ENCODE data around the gene PTH1R.

The PTH1R gene

DNA sequence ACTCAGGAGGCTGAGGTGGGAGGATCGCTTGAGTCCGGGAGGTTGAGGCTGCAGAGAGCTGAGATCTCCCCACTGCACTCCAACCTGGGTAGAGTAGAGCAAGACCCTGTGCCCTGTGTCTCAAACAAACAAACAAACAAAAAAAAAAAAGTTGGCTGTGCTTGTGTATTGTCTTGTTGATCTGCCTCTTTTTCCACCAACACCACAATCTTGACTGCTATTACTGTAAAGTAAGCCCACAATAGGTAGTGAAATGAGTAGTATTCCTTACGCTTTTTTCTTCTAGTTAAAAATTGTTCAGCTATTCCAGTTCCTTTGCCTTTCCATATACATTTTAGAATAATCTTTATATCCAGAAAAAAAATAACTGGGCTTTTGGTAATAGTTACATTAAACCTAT is 35.5 kb downstream of the PTH1R start:
- DNase-seq (ENCODE audit: low read depth in 2 of 2) = no peak

DNA sequence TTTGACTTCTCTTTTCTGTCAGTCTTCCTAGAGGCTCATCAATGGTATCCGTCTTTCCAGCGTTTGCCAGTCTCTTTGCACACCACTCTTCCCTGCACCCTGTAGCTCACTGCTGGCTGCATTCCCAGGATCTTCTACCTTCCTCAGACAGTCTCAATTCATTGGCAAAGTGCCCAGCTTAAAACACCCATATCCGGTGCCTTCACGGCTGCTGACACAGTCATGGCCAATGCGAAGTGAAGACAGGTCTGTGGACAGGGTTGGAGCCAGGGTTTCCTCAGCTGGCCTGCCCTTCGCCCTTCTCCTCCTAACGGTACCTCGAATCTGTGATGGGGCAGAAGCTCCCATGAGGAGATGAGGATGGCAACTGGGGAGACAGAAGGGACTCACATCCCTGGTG is 36.1 kb downstream of the PTH1R start:
- DNase-seq (ENCODE audit: low read depth in 2 of 2) = no peak

DNA sequence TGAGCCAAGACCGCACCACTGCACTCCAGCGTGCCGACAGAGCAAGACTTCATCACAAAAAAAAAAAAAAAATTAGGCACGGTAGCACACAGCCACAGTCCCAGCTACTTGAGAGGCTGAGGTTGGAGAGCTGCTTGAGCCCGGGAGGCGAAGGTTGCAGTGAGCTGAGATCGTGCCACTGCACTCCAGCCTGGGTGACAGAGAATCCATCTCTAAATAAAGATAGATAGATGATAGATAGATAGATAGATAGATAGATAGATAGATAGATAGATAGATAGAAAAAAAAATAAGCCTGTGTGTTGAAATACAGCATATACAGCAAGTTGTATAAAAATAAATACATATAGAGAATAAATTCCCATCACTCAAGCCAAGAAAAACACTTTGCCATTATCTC is 37.3 kb downstream of the PTH1R start:
- DNase-seq (ENCODE audit: low read depth in 2 of 2) = no peak

DNA sequence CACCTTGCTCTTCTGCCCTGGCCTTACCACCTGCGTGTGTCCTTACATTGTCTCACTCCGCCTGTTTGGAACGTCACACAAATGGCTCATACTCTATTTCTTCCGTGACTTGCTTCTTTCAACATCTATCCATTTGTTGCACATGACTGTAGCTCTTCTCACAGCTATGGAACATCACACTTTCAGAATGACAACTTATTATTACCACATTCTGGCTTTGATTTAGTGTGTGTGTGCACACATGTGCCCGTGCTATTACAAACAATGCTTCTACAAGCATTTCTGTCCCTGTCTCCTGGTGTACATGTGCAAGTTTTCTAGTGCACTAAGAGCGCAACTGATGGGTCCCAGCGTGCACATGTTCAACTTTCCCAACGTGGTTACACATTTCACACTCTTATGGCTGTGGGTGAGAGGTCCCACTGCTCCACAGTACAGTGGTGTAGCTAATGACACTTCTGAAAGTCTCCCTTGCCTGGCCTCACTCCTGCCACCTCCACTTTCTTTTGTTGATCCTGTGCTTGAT is 37.8 kb downstream of the PTH1R start:
- DNase-seq (ENCODE audit: low read depth in 2 of 2) = no peak

DNA sequence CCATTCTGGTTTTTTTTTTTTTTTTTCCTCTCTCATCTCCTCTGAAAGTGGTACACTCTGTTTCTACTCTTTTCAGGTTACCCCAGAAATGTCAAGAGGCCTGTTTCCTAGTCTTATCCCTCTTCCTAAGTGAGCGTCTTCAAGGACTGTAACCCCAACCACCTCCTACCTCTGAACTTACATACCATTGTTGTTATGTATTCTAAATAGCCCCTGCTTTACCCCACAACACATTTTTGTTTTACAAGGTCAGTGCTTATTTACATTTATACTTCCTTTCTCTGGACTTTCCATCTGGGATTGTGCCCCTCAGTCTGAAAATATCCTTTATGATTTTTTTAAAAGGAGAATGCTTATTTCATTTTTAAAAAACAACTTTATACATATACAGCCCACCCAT is 38.8 kb downstream of the PTH1R start:
- DNase-seq (ENCODE audit: low read depth in 2 of 2) = no peak

DNA sequence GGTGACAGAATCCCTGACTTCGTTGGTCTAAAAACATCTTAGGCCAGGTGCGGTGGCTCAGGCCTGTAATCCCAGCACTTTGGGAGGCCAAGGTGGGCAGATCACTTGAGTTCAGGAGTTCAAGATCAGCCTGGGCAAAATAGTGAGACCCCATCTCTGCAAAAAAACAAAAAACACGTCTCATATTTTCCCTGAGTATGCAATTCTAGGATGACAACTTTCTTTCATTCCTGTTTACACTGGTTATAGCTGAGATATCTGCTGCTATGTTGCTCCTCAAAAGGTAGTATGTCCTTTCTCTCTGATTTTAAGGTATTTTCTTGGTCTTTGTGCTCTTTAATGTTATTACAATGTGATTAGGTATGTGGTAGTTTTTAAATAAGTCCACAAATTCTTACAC is 39.3 kb downstream of the PTH1R start:
- DNase-seq (ENCODE audit: low read depth in 2 of 2) = no peak

DNA sequence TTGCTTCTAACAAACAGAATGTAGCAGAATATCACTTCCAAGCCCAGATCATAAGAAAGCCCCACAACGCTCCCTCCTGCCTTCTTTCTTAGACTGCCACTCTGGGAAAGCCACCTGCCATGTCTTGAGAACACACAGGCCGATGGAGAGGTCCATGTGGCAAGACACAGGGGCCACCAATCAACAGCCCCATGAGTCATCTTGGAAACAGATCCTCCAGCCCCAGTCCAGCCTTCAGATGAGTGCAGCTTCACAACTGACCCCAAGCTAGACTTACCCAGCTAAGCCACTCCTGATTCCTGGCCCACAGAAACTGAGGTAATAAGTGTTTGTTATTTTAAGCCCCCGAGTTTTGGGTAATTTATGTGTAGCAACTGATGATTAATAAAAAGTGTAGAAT is 39.7 kb downstream of the PTH1R start:
- no peak for DNase-seq (ENCODE audit: low read depth in 2 of 2)

DNA sequence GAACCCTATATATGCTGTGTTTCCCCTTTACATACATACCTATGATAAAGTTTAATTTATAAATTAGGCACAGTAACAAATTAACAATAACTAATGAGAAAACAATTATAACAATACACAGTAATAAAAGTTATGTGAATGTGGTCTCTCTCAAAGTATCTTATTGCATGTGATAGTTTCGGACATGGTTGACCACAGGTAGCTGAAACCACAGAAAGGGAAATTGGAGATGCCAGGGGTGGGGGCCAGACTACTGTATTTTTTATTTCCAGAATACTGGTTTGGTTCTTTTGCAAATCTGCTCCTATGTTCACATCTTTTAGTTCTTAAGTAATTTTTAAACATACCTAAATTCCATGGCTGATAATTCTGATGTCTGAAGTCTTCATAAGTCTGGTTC is 40.7 kb downstream of the PTH1R start:
- DNase-seq (ENCODE audit: low read depth in 2 of 2) = no peak

DNA sequence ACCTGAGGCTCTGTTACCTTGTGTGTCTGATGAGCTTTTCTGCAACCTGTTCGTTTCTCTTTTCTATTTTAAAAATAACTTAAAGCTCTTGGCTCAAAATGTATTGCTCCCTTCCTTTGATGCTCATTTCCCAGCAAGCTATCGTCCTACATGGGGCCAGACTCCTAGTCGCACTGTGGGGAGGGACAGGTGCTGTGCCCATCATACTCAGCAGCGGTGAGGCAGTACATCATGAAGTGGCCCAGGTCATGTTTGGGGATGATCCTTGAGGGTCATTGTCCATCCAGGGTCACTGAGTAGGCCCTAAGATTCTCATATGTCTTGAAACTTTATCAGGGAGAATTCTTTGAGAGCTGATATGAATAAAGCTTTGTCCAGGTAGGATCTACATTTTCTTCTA is 41.1 kb downstream of the PTH1R start:
- no peak for DNase-seq (ENCODE audit: low read depth in 2 of 2)

DNA sequence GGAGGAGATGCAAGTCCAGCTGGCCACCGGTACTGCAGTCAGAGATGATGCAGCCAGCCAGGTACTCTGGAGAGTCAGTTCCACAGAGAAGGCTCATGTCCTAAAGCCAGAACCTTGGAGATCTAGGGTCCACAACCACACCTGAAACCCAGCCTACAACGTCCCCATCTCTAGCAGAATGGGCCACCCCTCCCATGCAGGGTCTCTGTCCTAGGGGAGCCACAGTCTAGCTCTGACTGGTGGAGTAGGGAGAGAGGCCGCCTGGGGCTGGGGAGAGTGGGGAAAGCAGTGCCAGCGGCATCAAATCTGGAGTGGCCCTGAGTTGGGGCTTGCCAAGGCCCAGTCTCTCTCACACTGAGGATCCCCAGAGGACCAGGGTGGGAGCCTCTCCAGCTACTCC is 43.5 kb downstream of the PTH1R start:
- no peak for DNase-seq (ENCODE audit: low read depth in 2 of 2)

DNA sequence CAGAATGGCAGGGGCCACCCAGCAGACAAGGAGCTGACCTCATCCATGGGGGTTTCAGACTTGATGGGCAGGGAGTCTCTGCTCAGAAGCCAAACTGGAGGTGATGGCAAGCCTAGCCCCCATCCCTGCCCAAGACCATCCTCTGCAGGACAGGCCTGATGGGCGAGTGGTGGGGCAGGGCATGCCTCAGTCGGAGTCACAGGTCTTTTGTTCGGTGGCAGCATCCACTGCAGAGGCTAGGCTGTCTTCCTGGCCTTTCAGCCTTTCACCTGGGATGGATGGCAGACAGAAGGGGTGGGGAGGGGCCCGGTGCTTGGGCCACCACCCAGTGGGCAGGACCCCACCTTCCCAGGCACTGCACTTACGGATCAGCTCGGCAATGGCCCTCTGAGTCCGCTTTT is 44.4 kb downstream of the PTH1R start:
- DNase-seq (ENCODE audit: low read depth in 2 of 2) = no peak

DNA sequence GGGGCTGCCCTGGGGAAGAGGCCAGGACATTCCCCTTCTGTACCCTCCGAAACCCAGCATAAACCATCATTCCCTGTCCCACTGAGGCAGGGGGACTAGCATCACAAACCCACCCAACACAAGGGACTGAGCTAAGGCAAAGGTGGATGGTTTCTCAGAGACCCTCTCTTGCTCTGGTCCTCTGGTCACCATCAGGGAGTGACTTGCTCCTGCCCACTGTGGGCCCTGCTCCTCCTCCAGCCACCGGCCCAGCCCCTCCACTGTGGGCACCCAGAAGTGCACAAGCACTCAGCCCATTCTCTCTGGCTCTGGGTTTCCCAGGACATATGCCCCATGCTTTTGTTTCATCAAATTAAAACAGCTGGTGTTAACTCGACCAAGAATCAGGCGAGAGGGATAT is 44.9 kb downstream of the PTH1R start:
- DNase-seq (ENCODE audit: low read depth in 2 of 2) = no peak

DNA sequence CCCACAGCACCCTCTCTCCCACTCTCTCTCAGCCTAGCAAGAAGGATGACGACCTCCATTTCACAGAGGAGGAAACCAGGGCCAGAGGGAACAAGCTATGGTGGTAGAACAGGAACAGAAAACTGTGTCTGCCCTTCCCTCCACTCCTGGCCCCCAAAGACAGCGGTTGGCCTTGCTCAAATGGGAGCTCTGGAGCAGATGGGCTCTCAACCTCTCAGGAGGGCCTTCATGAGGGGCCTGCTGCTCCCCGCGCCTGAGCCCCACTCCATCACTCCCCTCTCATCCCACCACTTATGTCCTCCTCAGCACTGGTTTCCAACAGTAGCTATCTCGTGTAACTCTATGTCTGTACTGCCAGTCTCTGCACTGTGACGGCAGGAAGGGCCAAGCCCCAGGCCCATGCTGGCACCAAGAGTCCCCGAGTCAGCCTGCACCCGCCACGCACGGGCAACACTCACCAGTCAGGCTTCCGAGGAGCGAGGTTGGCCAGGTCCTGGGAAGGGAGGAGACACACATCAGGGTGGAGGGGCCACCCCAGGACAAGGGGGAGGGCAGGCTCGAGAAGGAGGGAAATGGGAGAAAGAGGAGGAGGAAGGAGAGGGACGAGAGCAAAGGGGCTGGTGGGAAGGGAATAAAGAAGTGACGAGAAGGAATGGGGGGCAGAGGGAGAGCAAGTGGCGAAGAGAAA is 45.5 kb downstream of the PTH1R start:
- no peak for DNase-seq (ENCODE audit: low read depth in 2 of 2)

DNA sequence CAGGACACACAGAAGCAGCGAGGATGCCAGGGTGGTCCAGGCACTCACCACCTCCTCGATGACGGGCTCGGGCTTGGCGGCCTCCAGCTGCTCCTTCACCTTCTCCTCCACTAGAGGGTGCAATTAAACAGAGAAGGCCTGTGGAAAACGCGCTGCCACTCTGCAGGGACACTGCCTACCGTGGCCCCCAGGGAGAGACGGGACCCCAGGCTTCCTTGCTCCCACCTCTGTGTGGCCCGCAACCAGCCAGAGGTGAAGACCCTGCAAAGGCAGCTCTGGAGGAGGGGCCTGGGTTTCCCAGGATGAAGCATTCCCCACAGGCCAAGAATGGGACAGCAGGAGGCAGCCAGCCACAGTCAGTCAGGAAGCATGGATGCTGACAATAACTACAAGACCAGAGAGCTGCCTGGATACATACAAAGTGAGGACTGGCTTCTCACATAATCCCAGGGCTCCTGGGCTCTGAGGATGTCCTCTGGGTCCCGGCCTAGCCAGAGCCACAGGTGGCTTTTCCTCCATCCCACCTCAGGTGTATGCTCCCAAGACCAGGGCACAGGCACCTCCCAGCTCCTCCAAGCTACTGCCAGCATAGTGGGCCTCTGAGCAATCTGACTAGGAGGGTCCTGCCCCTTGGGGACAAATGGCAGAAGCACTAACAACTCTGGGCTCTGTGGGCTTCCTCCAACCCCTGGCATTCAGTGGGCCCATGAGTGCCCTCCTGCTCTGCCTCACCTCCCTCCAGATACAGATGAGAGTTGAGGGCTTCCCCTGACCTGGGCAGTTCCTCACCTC is 46.2 kb downstream of the PTH1R start:
- peak in 1 of 2 donors; percentile 21 for DNase-seq (ENCODE audit: low read depth in 2 of 2)

DNA sequence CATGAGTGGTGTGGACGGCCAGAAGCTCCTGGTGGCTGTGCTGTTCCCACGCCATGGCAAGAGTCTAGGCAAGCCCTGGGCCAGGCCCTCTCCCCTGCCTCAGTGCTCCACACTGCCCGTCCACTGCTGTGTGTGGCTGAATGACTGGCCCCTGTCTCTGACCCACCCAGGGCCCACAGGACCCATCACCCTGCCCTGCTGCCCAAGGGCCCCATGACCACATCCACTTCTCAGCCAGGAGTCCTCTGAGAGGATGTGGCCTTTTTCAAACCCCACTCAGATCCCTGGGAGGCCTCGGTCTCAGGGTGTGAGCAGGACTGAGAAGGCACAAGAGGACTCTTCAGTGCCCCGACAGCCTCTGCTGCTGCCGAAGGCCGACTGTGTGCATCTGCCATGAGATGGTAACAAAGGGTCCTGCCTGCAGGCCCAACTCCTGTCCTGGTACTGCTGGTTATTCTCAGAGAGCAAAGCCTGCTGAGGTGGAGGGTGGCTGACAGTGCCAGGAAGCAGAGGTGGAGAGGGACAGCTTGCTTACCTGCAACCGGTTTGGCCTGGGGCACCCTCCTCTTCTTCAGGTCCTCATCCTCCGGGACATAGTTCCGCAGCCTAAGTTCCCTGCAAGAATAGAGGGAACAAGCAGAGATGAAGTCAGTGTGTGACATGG is 47.5 kb downstream of the PTH1R start:
- no peak for DNase-seq (ENCODE audit: low read depth in 2 of 2)

DNA sequence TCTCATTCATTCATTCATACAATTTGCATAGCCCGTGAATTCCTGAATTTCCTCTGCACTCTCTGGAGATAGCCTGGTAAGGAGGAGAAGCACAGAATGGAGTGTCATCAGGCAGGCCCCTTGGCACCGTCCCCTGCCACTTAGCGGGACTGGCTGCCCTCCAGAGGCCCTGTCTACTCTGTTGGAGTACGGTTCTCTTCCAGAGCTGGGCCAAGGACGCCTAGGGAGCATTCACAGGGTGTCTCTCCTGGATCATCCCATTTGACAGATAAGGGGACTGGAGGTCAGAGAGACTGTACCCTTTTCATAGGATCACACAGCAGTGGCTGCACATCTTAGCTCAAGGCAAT is 48.0 kb downstream of the PTH1R start:
- no peak for DNase-seq (ENCODE audit: low read depth in 2 of 2)

DNA sequence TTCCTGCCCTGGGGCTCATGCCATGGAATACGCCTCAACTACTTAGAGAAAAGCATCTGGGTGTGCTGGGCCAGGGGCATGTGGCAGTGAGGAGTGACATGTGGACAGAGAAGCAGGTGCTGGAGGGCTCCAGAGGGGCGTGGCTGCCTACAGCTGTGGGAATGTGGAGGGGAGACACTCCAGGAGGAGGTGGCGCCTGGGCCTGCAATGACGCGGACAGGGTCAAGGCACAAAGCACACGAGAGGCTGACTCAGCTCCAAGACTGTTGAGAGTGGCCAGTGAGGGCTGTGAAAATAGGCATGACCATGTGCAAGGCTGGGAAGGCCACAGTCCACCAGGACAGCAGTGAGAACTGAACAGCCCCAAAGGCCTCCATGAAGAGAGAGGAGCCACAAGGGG is 48.5 kb downstream of the PTH1R start:
- no peak for DNase-seq (ENCODE audit: low read depth in 2 of 2)

DNA sequence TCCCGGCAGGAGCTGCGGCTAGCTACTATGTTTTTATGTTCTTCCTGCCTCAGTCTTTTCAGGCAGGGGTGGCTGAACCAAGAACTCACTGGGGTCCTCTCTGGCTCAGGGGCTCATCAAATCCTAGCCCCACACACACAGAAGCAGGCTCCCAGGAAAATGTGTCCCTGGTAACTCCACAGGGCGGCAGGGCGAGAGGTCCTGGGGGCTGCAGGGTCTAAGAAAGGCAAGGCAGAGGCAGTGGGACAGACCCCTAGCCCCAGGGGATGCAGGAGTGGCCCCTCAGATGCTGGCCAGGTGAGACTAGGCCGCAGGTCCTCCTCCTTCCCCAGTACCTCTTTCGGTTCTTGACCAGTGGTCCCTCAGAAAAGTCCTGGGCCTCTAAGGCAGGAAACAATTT is 48.9 kb downstream of the PTH1R start:
- no peak for DNase-seq (ENCODE audit: low read depth in 2 of 2)

DNA sequence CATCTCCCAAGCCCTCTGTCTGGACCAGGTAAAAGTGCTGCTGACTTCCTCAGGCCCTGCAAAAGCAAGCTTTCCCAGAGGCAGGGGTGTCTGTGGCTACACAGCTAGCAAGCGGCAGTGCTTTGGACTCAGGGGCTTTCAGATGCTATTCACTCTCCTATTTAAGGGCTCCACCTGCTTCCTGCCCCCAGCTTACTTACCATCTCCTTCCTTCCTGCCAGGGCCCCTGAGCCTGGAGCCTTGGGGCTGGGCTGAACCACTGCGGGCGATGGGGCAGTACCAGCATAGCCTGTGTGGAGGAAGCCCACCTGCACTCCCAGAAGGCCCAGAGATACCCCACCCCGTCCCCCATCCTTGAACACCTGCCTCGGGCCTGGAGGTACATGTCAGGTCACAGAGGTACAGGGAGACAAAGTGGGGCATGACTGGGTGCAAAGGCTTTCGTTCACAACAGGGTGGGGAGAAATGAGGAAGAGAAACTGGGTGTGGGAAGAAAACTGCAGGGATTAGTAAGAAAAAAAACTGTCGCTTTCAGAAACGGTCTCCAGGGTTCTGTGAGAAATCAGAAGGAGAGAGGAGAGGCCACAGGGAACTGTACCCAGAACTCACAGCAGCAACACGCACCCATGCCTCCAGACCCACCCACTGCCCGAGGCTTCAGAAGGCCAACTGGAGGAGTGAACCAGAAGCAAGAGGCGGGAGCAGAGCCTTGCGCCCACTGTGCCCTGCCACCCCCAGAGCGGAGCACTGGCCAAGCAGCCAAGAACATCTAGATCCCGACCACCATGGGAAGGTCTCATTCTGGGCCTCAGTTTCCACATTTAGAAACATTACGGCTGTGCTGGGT is 49.6 kb downstream of the PTH1R start:
- DNase-seq (ENCODE audit: low read depth in 2 of 2) = no peak

DNA sequence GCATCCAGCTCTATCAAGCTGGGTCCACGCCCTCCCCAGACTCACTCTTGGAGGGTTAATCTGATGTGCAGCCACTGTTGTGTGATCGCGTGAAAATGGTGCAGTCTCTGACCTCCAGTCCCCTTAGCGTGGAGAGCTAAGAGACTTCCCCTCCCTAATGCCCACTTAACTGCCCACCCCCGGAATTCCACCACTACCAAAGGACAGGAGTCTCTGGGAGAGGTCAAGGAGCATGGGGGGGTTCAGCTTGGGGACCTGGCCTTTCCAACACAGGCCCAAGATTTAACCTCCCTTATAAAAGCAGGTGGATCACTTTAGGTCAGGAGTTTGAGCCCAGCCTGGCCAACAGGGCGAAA is 50.2 kb downstream of the PTH1R start:
- no peak for DNase-seq (ENCODE audit: low read depth in 2 of 2)

DNA sequence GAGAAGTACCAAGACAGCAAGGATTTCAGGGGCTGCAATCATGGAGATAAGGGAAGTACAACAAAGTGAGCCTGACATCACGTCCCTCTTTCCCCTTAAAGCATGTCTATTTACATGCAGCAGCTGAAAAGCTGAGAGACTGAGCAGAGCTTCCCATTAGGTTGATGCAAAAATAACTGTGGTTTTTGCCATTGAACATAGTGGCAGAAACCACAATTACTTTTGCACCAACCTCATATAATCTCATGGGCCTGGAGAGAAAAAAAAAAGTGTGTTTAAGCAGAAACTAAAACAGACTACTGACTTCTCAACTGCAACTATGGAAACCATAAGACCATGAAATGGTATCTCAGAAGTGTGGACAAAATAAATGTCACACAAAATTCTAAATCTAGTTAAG is 50.8 kb downstream of the PTH1R start:
- DNase-seq (ENCODE audit: low read depth in 2 of 2) = no peak

DNA sequence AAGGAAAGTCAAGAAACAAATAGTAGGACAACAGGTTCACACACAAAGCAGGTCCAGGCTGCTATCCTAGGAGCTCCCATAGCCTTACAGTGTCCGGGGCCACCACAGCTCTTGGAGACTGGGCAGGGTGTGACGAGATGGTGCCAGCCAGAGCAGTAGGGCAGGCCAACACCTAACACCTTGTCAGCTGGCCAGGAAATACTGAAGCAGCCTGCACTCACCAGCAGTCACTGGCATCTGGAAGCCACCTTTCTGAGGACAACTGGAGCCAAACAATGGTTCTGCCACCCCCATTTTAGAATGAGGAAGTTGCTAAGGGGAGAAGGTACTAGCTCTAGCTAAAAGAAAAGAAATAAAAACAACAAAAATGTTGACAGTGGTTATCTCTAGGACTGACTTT is 51.8 kb downstream of the PTH1R start:
- DNase-seq (ENCODE audit: low read depth in 2 of 2) = no peak

All from stimulated activated CD8-positive, alpha-beta memory T cell treated with anti-CD3 and anti-CD28 coated beads, Interleukin-7, amount 100 ng/mL, for 4 hours (primary cell).